ENCODE results near the gene NRIP1. TPM values are rescaled to one million over a fixed set of nuclear protein-coding genes. Genes with fewer than 3 reads are reported as not detected.

Gene NRIP1
- polyA plus RNA-seq, 1 donor (not counting 4 experiments of a cell fraction or from before 2014, with no cell fraction given) = 25.5 TPM

GRCh38 chr21:15023776-15024175 is 41.0 kb downstream of the NRIP1 start:
- Histone ChIP-seq H3K36me3 (ENCODE audit: control insufficient read depth in 2 of 2, extremely low read depth in 1 of 2, insufficient read depth in 2 of 2, low read length in 2 of 2) (peaks cover 0 to 1% of the 10 kb centered on the region in 2 experiments), H3K4me3 (ENCODE audit: control insufficient read depth in 2 of 3, extremely low read depth in 1 of 3, insufficient read depth in 2 of 3, low read depth in 1 of 3, low read length in 3 of 3) (no peak overlapping the region), H3K9ac (ENCODE audit: control insufficient read depth, extremely low read depth, insufficient read depth, low read length) (no peak overlapping the region), H3K4me1 (ENCODE audit: control insufficient read depth, extremely low read depth, insufficient read depth, low read length) (no peaks in the 10 kb centered on the region), H3K27ac (ENCODE audit: control insufficient read depth, insufficient read depth, low read length) (no peak overlapping the region), H3K9me1 (ENCODE audit: control insufficient read depth, extremely low read depth, insufficient read depth, low read length) (no peaks in the 10 kb centered on the region), H2AFZ (ENCODE audit: control insufficient read depth, low read length) (no peak overlapping the region), H3K79me2 (ENCODE audit: control insufficient read depth, insufficient read depth, low read length) (peaks cover 96% of the 10 kb centered on the region), H4K20me1 (ENCODE audit: control insufficient read depth, extremely low read depth, insufficient read depth, low read length) (peaks cover 4% of the 10 kb centered on the region), H3K9me3 (ENCODE audit: control insufficient read depth, low read depth, low read length) (no peaks in the 10 kb centered on the region), H3K27me3 (ENCODE audit: control insufficient read depth, extremely low read depth, insufficient read depth, low read length) (no peaks in the 10 kb centered on the region), H3K4me2 (ENCODE audit: control insufficient read depth, extremely low read depth, insufficient read depth, low read depth, low read length) (no peak overlapping the region)
- dilution Hi-C loops (cut with MboI; ENCODE audit: extremely low pct_ligation_motif_present, low sequenced_read_pairs) = no loop called here
- no peak for FAIRE-seq
- no peak for DNase-seq (ENCODE audit: low read depth, low spot score)
- TF ChIP-seq EZH2 (IDR thresholded peaks at IDR 0.05; ENCODE audit: low read length) (no peak), CTCF (optimal IDR thresholded peaks at IDR 0.05 in 1 of 3, IDR thresholded peaks at IDR 0.05 in 1 of 3, conservative IDR thresholded peaks at IDR 0.05 in 1 of 3; ENCODE audit: extremely low read depth in 1 of 3, insufficient read depth in 2 of 3, low read length in 3 of 3) (no peak)

- DNase-seq (ENCODE audit: low read depth, low spot score) (peak; percentile 23), FAIRE-seq (peak; percentile 23)
- H2AFZ ChIP-seq (ENCODE audit: control insufficient read depth, low read length) = no peak overlapping the region
- H3K9me3 ChIP-seq (ENCODE audit: control insufficient read depth, low read depth, low read length) = no peaks in the 10 kb centered on the region
- H3K79me2 ChIP-seq (ENCODE audit: control insufficient read depth, insufficient read depth, low read length) = peaks cover 97% of the 10 kb centered on the region
- H3K27me3 ChIP-seq (ENCODE audit: control insufficient read depth, extremely low read depth, insufficient read depth, low read length) = no peaks in the 10 kb centered on the region
- peaks cover 0 to 1% of the 10 kb centered on the region in 2 experiments for H3K36me3 ChIP-seq (ENCODE audit: control insufficient read depth in 2 of 2, extremely low read depth in 1 of 2, insufficient read depth in 2 of 2, low read length in 2 of 2)
- H3K27ac ChIP-seq (ENCODE audit: control insufficient read depth, insufficient read depth, low read length) = no peak overlapping the region
- H3K4me3 ChIP-seq (ENCODE audit: control insufficient read depth in 2 of 3, extremely low read depth in 1 of 3, insufficient read depth in 2 of 3, low read depth in 1 of 3, low read length in 3 of 3) = no peak overlapping the region
- peaks cover 4% of the 10 kb centered on the region for H4K20me1 ChIP-seq (ENCODE audit: control insufficient read depth, extremely low read depth, insufficient read depth, low read length)
- H3K9ac ChIP-seq (ENCODE audit: control insufficient read depth, extremely low read depth, insufficient read depth, low read length) = no peak overlapping the region
- no peaks in the 10 kb centered on the region for H3K4me1 ChIP-seq (ENCODE audit: control insufficient read depth, extremely low read depth, insufficient read depth, low read length)
- TF ChIP-seq EZH2 (IDR thresholded peaks at IDR 0.05; ENCODE audit: low read length) = no peak
- TF ChIP-seq CTCF (optimal IDR thresholded peaks at IDR 0.05 in 1 of 3, IDR thresholded peaks at IDR 0.05 in 1 of 3, conservative IDR thresholded peaks at IDR 0.05 in 1 of 3; ENCODE audit: extremely low read depth in 1 of 3, insufficient read depth in 2 of 3, low read length in 3 of 3) = no peak
- no peak overlapping the region for H3K4me2 ChIP-seq (ENCODE audit: control insufficient read depth, extremely low read depth, insufficient read depth, low read depth, low read length)
- no peaks in the 10 kb centered on the region for H3K9me1 ChIP-seq (ENCODE audit: control insufficient read depth, extremely low read depth, insufficient read depth, low read length)
- dilution Hi-C loops (cut with MboI; ENCODE audit: extremely low pct_ligation_motif_present, low sequenced_read_pairs) = no loop called here
These were observed 42.1 kb downstream of the NRIP1 start for GRCh38 chr21:15022608-15023261.
